HG02884 (cell line): ENCODE results near the gene EBF4.

Experiments used
- ATAC-seq: cut with Tn5 transposase; IDR thresholded peaks from one replicate; pipeline ENCODE4 v1.9.1; 2021; ENCODE audit warnings: mild to moderate bottlenecking, moderate library complexity; ENCODE audit not compliant: unreplicated experiment

The EBF4 gene, protein sequence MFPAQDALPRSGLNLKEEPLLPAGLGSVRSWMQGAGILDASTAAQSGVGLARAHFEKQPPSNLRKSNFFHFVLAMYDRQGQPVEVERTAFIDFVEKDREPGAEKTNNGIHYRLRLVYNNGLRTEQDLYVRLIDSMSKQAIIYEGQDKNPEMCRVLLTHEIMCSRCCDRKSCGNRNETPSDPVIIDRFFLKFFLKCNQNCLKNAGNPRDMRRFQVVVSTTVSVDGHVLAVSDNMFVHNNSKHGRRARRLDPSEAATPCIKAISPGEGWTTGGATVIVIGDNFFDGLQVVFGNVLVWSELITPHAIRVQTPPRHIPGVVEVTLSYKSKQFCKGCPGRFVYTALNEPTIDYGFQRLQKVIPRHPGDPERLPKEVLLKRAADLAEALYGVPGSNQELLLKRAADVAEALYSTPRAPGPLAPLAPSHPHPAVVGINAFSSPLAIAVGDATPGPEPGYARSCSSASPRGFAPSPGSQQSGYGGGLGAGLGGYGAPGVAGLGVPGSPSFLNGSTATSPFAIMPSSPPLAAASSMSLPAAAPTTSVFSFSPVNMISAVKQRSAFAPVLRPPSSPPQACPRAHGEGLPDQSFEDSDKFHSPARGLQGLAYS

GRCh38 chr20:2692036-2692885 is at the start of gene EBF4:
EBF4 (plus strand) TSS chr20:2692780; CDS start chr20:2693646, 866 bp downstream.
- no peak for ATAC-seq

DNA sequence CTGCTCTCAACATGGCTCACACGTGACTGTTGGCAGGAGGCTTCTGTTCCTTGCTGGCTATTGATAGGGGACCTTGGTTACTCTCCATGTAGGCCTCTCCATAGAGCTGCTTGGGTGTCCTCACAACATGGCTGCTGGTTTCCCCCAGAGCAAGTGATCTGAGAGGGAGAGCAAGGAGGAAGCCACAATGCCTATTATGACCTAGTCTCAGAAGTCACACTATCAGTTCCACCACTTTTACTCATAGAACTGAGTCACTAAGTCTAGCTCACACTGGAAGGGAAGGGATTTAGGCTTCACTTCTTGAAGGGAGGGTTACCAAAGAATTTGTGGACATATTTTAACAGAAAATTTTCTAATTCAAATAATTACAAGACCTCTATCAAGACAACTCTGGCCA is 48.9 kb upstream of the EBF4 start:
- ATAC-seq = no peak

- peak; percentile 77 for ATAC-seq
These were observed 40.5 kb upstream of the EBF4 start, which contains the start of gene NOP56 for GRCh38 chr20:2651772-2652723. NOP56 (plus strand) TSS chr20:2652632; CDS start chr20:2652661, 29 bp downstream.

DNA sequence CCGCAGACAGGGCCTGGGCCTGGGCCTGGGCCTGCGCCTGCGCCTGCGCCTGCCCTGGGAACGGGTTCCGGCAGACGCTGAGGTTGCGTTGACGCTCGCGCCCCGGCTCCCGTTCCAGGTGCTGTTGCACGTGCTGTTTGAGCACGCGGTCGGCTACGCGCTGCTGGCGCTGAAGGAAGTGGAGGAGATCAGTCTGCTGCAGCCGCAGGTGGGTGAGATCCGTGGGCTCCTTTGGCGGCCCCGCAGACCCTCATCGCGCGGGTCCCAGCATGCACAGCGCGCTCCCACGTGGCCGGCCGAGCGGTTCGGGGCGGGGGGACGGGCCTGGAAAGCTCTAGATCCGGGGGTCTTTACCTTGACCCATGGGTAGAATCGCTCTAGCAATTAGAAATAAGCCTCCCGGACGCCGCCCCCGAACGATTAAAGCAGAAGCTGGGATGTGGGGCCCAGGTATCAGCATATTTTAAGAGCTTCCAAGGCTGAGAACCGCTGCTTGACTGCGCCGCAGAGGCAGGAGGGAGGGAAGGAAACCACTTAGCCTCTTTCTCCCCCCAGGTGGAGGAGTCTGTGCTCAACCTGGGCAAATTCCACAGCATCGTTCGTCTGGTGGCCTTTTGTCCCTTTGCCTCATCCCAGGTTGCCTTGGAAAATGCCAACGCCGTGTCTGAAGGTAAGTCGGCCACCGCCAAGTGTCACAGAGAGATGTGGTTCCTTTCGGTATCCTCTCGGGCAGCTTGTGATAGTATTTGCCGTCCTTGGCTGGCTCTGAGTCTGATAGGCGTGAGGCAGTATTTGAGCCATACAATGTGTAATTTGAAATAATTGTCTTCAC is 39.6 kb upstream of the EBF4 start:
- ATAC-seq = peak; percentile 36

DNA sequence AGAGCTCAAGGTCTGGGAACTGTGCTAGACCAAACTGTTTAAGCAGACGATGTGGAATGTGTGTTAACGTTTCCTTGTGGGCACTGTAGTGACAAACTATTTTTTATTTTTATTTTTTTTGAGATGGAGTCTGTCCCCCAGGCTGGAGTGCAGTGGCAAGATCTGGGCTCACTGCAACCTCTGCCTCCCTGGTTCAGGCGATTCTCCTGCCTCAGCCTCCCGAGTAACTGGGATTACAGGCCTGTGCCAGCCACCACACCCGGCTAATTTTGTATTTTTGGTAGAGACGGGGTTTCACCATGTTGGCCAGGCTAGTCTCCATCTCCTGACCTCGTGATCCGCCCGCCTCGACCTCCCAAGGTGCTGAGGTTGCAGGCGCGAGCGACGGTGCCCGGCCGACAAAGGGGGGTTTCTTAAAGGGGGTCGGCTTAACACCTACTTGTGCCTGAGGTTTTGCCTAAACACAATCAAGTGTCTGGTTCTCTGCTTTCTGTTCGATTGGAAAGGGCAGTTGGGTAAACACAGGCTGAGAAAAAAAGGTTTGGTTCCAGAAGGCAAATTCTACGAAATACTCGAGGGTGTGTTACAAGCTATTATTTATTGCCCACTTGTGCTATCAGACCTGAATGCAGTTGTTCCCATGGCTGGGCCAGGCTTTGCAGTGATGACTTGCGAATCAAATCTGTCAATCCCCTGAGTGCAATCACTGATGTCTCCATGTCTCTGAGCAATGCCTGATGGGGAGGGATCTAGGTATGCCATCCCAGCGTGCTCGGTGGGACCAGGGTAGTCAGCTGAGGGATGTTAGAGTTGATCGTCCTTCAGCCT is 38.8 kb upstream of the EBF4 start:
- no peak for ATAC-seq

GRCh38 chr20:2654384-2654822 is 38.2 kb upstream of the EBF4 start:
- ATAC-seq = no peak

DNA sequence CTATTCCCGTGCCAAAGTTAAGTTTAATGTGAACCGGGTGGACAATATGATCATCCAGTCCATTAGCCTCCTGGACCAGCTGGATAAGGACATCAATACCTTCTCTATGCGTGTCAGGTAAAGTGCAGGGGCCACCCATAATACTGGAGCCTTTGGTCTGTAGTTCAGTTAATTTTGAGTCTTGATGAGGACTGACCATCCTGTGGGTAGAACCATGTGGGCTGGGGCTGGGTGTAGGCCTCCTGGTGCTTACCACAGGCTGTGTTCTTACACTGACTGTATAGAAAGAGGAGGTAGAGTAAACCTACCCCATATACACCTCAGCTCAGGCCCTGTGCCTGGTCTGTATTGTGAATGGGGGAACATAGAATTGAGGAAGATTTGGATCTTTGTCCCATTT is 37.7 kb upstream of the EBF4 start:
- ATAC-seq = no peak

DNA sequence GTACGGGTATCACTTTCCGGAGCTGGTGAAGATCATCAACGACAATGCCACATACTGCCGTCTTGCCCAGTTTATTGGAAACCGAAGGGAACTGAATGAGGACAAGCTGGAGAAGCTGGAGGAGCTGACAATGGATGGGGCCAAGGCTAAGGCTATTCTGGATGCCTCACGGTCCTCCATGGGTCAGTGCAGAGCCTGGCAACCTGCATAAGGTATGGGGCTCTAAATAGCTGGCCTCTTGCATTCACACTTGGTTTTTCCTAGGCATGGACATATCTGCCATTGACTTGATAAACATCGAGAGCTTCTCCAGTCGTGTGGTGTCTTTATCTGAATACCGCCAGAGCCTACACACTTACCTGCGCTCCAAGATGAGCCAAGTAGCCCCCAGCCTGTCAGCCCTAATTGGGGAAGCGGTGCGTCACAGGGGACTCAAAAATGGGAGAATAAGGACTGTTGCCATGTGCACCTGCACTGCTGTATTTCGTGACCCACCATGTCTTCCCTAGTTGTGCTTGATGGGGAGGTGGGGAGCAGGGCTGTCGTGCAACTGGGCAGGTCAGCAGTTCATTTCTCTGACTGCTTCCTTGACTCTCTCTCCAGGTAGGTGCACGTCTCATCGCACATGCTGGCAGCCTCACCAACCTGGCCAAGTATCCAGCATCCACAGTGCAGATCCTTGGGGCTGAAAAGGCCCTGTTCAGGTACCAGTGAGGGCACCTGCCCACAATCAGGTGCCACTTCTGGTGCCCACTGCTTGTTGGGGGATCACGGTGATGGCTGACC is 37.1 kb upstream of the EBF4 start:
- no peak for ATAC-seq

GRCh38 chr20:2656471-2657117 is 36.0 kb upstream of the EBF4 start:
- ATAC-seq = no peak

- ATAC-seq = no peak
These were observed 35.3 kb upstream of the EBF4 start for GRCh38 chr20:2657241-2657640.

DNA sequence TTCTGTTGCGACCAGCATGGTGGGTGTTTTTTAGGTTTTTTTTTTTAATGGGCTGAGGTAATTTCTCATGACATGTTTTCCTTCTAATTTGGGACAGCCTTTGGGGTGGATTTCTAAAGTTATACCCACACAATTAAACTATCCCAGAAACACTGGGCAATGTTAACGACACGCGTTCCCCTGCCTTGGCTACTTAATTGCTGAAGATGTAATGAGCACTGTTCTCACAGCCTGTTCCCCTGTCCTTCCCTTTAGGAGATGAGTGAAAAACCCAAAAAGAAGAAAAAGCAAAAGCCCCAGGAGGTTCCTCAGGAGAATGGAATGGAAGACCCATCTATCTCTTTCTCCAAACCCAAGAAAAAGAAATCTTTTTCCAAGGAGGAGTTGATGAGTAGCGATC is 34.9 kb upstream of the EBF4 start:
- no peak for ATAC-seq

DNA sequence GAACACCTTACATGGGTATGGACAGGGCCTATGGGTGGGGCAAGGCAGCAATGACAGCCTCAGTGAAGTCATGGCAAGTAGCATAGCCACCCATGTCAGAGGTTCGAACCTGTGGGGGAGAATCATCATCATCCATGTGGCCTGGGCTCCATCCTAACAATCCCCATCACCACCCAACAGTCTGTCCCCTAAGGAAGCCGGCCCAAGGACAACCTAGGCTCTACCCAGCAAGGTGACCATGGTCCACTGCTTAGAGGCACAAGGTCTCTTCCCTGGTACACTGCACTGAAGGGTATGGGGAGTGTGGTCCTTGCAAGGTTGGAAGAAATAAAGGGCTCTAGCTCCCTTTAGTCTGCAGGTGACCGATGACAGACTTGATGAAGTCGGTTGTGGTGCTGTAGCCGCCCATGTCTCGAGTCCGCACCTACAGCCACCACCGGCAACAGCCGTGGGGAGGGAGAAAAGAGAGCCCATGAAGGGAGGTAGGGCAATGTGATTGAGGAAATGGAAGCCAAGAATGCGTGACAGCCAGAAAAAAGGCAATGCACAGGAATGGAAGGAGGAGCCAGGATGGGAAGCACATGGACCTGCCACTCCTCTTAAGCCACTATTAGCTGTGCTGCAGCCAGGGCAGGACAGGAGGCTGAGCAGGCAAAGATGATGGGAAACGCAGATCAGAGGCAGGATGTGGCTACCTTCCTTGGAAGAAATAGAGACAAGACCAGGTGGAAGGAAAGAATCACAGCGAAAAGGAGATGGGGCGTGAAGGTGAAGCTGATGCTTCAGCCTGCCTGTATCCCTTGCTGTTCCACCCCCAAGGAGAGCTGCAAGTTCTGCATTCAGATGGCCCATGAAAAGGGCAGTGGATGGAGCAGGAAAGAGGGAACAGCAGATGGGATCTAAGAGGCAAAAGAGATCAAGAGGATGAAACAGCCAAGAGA is 33.9 kb upstream of the EBF4 start:
- ATAC-seq = no peak

- no peak for ATAC-seq
These were observed 33.0 kb upstream of the EBF4 start for GRCh38 chr20:2659547-2659946.

DNA sequence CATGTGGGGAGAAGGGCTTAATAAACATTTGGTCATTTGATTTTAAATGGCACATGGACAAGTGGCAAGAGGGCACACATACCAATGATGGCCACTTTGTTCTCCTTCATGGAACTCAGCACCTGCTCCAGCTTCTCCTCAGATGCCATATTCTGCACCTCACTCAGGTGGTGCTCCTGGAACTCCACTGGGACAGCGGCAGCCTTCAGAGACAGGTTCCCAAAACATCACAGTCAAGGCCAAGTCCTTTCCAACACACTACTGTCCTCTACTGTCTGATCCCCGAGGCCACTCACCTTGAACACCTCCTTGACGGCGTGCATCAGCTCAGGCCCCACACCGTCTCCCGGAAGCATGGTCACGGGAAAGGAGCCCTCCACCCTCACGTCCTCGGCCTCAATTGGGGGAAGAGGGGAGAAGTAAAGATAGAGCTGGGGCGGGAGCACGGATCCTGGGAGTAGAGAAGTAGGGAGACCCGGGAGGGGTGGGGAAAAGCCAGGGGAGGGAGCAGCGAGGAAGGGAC is 29.2 kb upstream of the EBF4 start:
- no peak for ATAC-seq

- peak; percentile 70 for ATAC-seq
These were observed 28.5 kb upstream of the EBF4 start, which contains the start of gene IDH3B for GRCh38 chr20:2663887-2664719. IDH3B (minus strand) TSS chr20:2664216; CDS start chr20:2664188, 28 bp downstream.
